SK-N-SH treated with all-trans-retinoic acid at 6 μM for 48 hours (cell line): Measurements from ENCODE around the gene PRRC2B.

Experiments used
- CREB5 ChIP-seq: fragments of 250-450 bp; sonication (Bioruptor Pico); IDR thresholded peaks from 2 replicates; pipeline ENCODE4 v1.5.1; 2020; ENCODE audit warnings: low read depth, mild to moderate bottlenecking, moderate library complexity
- CSDC2 ChIP-seq: fragments of 250-450 bp; sonication (Bioruptor Pico); IDR thresholded peaks from 2 replicates; pipeline ENCODE4 v1.5.0; 2020; ENCODE audit warnings: mild to moderate bottlenecking, moderate library complexity
- CSRNP3 ChIP-seq: fragments of 250-450 bp; sonication (Bioruptor Pico); IDR thresholded peaks from 2 replicates; pipeline ENCODE4 v1.5.1; 2021; ENCODE audit warnings: mild to moderate bottlenecking, moderate library complexity
- ISL1 ChIP-seq: fragments of 250-450 bp; sonication (Bioruptor Pico); IDR thresholded peaks from 2 replicates; pipeline ENCODE4 v2.1.2; 2022; ENCODE audit warnings: mild to moderate bottlenecking, moderate library complexity
- RARB ChIP-seq: fragments of 250-450 bp; sonication (Bioruptor Pico); IDR thresholded peaks from 2 replicates; pipeline ENCODE4 v1.8.0; 2021; ENCODE audit warnings: mild to moderate bottlenecking, moderate library complexity
- TCF4 ChIP-seq: fragments of 250-450 bp; sonication (Bioruptor Pico); IDR thresholded peaks from 2 replicates; pipeline ENCODE4 v1.8.0; 2021; ENCODE audit warnings: mild to moderate bottlenecking, moderate library complexity, borderline replicate concordance
- TOX ChIP-seq: fragments of 250-450 bp; sonication (Bioruptor Pico); IDR thresholded peaks from 2 replicates; pipeline ENCODE4 v1.8.0; 2021; ENCODE audit warnings: mild to moderate bottlenecking, moderate library complexity, borderline replicate concordance
- ZFP3 ChIP-seq: fragments of 250-450 bp; sonication (Bioruptor Pico); IDR thresholded peaks from 2 replicates; pipeline ENCODE4 v1.5.0; 2020; ENCODE audit warnings: mild to moderate bottlenecking, moderate library complexity
- ZFP30 ChIP-seq: fragments of 450-650 bp; formaldehyde crosslinking; IDR thresholded peaks from 2 replicates; pipeline ENCODE4 v1.5.0; 2022; ENCODE audit warnings: mild to moderate bottlenecking, moderate library complexity
- ZNF8 ChIP-seq: fragments of 450-650 bp; formaldehyde crosslinking; IDR thresholded peaks from 2 replicates; pipeline ENCODE4 v1.5.0; 2020; ENCODE audit warnings: mild to moderate bottlenecking, moderate library complexity
- TF ChIP-seq, protein P1 (sequence below): fragments of 250-450 bp; sonication (Bioruptor Pico); IDR thresholded peaks from 2 replicates; pipeline ENCODE4 v1.8.0; 2021; ENCODE audit warnings: low read depth, mild to moderate bottlenecking, moderate library complexity, borderline replicate concordance
- TF ChIP-seq, protein P2 (sequence below): fragments of 250-450 bp; sonication (Bioruptor Pico); IDR thresholded peaks from 2 replicates; pipeline ENCODE4 v1.8.0; 2020; ENCODE audit warnings: mild to moderate bottlenecking, moderate library complexity, borderline replicate concordance

DNA sequence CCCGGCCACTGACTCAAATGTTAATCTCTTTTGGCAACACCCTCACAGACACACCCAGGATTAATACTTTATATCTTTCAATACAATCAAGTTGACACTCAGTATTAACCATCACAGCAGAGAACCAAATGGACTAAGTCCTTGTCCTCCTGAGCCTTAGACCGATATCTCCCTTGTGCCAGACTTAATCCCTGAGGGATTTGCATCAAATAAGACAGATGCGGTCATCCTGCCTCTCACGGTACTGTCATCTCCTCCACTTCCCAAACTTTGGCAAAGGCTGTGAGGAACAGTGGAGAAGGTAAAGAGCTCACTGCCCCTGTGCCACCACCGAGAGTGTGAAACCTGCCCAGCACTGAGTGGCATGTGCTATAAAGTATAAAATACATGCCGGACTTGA, 6.5 kb upstream of the PRRC2B start:
- TF ChIP-seq, protein P1, sequence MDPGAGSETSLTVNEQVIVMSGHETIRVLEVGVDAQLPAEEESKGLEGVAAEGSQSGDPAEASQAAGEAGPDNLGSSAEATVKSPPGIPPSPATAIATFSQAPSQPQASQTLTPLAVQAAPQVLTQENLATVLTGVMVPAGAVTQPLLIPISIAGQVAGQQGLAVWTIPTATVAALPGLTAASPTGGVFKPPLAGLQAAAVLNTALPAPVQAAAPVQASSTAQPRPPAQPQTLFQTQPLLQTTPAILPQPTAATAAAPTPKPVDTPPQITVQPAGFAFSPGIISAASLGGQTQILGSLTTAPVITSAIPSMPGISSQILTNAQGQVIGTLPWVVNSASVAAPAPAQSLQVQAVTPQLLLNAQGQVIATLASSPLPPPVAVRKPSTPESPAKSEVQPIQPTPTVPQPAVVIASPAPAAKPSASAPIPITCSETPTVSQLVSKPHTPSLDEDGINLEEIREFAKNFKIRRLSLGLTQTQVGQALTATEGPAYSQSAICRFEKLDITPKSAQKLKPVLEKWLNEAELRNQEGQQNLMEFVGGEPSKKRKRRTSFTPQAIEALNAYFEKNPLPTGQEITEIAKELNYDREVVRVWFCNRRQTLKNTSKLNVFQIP (CRISPR knock-in tag) = no peak
- TF ChIP-seq CSRNP3 (CRISPR knock-in tag) (no peak), RARB (CRISPR knock-in tag) (no peak), ZFP3 (CRISPR knock-in tag) (no peak), CREB5 (CRISPR knock-in tag) (no peak), TOX (no peak), CSDC2 (CRISPR knock-in tag) (no peak), ZNF8 (CRISPR knock-in tag) (no peak), TCF4 (no peak), ZFP30 (CRISPR knock-in tag) (no peak), ISL1 (CRISPR knock-in tag) (no peak)
- TF ChIP-seq, protein P2, sequence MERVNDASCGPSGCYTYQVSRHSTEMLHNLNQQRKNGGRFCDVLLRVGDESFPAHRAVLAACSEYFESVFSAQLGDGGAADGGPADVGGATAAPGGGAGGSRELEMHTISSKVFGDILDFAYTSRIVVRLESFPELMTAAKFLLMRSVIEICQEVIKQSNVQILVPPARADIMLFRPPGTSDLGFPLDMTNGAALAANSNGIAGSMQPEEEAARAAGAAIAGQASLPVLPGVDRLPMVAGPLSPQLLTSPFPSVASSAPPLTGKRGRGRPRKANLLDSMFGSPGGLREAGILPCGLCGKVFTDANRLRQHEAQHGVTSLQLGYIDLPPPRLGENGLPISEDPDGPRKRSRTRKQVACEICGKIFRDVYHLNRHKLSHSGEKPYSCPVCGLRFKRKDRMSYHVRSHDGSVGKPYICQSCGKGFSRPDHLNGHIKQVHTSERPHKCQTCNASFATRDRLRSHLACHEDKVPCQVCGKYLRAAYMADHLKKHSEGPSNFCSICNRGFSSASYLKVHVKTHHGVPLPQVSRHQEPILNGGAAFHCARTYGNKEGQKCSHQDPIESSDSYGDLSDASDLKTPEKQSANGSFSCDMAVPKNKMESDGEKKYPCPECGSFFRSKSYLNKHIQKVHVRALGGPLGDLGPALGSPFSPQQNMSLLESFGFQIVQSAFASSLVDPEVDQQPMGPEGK (CRISPR knock-in tag) = no peak
